ENCODE data around the gene TMSB4X.
"Not testable (repeated sequence)": the region's sequence is repeated elsewhere in the genome, so short reads cannot be mapped to it uniquely, and the experiment has no call there.

TMSB4X gene

DNA sequence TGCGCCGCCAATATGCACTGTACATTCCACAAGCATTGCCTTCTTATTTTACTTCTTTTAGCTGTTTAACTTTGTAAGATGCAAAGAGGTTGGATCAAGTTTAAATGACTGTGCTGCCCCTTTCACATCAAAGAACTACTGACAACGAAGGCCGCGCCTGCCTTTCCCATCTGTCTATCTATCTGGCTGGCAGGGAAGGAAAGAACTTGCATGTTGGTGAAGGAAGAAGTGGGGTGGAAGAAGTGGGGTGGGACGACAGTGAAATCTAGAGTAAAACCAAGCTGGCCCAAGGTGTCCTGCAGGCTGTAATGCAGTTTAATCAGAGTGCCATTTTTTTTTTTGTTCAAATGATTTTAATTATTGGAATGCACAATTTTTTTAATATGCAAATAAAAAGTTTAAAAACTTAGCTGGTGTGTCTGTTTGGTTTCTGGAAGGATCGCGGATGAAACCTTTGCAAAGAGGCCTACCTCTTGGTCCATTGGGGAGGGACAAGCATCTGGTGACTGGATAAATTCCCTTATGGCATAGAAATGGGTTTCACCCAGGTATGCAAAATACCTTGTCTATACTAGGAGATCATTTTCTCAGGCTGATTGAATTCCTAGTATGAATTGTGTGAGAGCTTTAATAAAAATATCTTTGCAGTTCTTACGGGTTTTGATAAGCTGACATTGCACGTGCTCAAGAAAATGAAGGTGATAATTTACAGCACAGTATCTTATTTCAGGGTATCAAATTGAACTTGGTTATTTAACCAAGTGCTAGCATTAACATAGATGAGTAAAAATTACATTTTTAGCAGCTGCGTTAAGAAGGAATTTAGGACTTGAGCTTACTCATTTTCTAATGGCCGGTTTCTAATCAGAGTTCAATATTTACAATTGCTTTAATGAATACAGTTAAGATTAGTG is 2.2 kb downstream of the TMSB4X start:
- DNase-seq (ENCODE audit: low read depth in 2 of 2): not testable (repeated sequence)

GRCh38 chrX:12977761-12978204 is 2.9 kb downstream of the TMSB4X start:
- DNase-seq (ENCODE audit: low read depth in 2 of 2): no peak

- DNase-seq (ENCODE audit: low read depth in 2 of 2): no peak
Measured at GRCh38 chrX:12978205-12979025, 3.5 kb downstream of the TMSB4X start.

- DNase-seq (ENCODE audit: low read depth in 2 of 2): no peak
Measured at GRCh38 chrX:12979026-12979607, 4.2 kb downstream of the TMSB4X start.

- no peak for DNase-seq (ENCODE audit: low read depth in 2 of 2)
Measured at GRCh38 chrX:12979616-12980015, 4.7 kb downstream of the TMSB4X start.

DNA sequence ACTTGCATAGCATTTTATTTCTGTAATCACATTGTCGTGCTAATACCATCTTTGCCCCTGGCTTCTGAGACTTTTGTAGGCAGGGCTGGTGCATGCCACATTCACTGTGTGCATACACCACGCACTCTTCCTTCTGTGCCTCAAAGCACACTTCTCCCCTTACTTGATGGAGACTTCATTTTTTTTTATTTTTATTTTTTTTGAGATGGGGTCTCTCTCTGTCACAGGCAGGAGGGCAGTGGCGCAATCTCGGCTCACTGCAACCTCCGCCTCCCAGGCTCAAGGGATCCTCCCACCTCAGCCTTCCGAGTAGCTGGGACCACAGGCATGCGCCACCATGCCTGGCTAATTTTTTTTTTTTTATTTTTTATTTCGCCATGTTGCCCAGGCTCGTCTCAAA is 5.1 kb downstream of the TMSB4X start:
- DNase-seq (ENCODE audit: low read depth in 2 of 2): not testable (repeated sequence)

DNA sequence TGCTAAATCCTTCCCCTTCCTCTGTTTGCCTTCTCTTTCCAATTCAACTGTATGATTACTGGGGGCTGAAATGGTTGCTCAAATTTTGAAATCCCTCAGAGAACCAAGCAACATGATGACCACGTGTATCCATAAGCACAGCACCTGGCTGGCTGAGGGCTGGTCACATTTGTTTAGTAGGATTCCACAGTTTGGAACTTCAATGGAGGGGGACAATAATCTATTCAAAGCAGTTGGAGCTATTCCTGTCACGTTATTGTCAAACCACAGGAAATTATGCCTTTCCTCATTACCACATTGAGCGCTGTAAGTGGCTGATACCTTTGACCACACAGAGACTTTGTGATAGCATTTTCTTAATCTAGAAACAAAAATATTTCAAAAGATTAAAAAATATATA is 7.0 kb downstream of the TMSB4X start:
- no peak for DNase-seq (ENCODE audit: low read depth in 2 of 2)

DNA sequence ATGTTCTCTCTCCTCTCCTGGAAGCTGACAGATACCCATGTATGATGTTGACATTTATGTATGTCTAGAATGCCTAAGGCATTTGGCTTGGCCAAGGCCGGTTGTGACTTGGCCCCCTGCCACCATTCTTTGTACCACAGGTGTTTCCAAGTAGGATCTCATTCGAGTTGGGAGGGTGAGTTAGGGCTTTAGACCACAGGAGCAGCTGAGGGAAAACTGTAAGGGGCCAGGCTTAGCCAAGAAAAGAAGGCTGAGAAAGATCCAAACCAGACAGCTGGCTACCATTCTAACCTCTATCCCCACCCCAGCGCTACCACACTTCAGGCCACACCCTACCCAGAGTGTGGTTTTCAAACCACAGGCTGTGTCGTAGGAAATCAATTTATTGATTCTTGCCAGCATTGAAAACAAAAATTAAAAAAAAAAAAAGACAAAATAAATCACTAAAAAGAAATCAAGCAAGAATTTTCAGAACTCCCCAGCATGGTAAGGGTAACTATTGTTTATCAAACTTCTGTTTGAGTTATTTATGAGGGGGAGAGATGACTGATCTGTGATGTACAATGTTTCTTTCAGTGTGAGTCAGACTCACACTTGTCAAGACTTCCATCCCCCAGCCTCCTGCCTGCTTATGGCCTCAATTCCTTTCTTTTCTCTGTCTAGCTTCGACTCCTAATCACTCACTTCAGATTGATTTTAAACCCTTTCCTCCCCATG is 9.9 kb downstream of the TMSB4X start:
- no peak for DNase-seq (ENCODE audit: low read depth in 2 of 2)

DNA sequence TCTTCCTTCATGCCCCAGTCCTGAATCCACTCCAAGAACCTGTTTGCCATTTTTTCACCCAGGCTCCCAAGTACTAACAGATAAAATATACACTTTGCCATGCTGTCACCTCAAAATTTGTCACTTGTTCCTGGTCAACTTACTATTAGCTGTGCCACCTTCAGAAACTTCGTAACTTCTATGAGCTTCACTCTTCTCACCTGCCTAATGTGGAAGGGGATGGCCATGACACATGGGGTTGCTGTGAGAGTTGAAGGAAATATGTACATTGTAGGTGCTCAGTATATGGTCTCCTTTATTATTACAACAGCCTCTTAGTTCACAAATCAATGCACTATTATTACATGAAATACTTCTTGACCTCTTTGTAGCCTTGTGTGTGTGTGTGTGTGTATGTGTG is 10.4 kb downstream of the TMSB4X start:
- no peak for DNase-seq (ENCODE audit: low read depth in 2 of 2)

DNA sequence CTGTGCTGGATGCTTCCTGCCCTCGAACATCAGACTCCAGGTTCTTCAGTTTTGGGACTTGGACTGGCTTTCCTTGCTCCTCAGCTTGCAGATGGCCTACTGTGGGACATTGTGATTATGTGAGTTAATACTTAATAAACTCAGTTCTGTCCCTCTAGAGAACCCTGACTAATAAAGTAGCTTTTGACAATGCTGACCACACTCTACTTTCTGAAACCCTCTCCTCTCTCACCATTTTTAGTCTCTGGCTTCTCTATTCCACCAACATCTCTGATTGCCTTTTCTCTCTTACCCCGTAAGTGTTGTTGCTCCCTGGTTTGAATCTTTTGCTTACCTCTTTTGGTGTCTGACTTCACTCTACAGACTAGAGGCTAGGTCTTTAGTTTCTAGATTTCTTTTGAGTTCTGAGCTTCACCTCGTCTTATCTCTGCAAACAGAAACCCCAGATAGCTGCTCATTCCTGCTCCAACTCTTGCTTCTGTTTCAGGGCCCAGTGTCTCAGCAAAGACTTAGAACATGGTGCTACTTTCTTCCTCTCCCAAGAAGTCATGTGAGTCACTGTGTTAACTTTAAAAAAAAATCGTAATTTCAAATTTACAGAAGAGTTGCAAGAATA is 11.4 kb downstream of the TMSB4X start:
- DNase-seq (ENCODE audit: low read depth in 2 of 2): no peak

GRCh38 chrX:12986886-12987285 is 12.0 kb downstream of the TMSB4X start:
- DNase-seq (ENCODE audit: low read depth in 2 of 2): no peak

DNA sequence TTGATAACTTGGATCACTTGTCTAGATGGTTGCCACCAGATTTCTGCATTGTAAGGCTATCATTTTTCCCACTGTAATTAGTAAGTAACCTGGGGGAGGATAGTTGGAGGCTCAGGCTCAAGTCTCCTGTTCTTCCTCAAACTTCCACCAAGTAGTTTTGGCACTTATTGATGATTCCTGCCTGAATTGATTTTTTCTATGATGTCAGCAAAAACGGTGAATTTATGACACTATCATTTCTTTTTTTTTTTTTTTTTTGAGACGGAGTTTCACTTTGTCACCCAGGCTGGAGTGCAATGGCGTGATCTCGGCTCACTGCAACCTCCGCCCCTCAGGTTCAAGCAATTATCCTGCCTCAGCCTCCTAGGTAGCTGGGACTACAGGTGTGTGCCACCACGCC is 12.4 kb downstream of the TMSB4X start:
- DNase-seq (ENCODE audit: low read depth in 2 of 2): no peak

DNA sequence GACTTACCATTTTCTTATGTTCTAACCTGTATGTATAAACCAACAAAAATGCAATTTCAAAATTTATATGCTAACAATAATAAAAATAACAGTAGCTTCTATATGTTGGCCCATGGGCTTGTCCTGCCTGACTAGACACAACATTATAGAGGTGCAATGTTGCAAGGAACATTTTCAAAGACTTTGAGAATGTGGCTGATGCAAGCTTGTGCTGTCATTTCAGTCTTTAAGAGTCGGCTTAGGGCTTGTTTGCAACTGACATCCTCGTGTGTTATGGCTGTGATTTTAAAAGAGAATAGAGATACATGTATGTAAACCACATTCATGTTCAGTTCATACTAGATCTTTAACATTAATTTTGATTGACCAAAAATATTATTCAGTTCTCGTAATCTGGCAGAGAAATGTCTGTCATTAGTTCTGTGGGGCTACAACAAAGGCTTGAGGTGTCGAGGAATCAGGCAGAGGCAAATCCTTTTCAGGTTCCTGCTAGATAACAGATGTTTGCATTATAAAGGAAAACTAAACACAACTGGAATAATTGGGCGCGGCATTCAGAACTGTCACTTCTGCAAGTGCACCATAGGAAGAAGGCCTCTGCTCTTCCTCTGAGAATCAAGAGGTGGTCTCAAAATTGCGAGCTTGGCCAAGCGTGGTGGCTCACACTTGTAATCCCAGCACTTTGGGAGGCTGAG is 13.1 kb downstream of the TMSB4X start:
- DNase-seq (ENCODE audit: low read depth in 2 of 2): no peak

DNA sequence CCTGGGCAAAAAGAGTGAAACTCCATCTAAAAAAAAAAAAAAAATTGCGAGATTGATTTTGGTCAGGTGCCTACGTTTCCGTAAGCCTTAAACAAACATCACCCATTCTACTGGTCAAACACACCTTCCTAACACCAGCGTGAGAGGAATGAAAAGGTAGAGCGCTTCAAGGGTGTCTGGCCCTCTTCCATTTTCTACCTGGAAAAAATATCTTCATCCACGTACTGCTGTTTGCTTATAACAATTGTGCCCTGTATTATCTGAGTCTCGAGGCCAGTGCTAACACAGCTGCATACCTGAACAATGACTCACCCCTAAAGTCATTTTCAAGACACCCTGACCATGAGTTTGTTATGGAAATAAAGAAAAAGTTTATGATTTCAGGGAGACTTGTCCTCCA is 13.9 kb downstream of the TMSB4X start:
- DNase-seq (ENCODE audit: low read depth in 2 of 2): no peak

DNA sequence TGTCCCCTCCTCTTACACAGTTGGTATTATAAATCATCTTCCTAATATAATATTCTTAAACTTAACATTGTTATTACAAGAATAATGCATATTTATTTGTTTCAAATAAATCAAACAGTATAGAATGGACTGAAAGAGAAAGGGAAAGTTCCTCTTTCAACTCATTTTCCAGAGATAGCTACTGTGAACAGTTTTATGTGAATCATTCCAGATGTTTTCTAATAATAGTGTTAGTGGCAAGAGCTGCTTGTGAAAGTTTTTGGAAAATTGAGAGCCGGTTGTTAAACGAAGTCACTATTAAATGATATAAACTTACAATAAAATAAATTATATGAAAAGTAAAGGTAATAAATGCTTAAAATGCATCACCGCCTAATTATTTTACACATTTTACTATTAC is 14.6 kb downstream of the TMSB4X start:
- no peak for DNase-seq (ENCODE audit: low read depth in 2 of 2)

DNA sequence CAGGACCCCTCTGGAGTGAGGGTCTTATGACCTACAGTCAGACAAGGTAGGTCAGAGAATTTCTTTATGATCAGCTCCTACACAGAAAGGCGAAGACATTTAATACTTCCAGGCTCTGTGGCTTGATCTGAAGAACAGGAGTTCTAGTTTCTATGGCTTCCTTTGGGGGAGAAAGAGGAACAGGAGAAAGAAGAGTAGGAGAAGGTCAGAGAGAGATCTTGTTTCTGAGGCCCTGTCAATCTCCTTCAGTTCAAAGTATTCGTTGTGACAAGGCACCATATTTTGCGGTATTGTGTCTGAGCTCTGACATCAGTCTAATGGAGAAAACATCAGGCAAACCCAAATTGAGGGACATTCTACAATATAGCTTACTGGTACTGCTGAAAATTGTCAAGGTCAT is 16.7 kb downstream of the TMSB4X start:
- DNase-seq (ENCODE audit: low read depth in 2 of 2): no peak

DNA sequence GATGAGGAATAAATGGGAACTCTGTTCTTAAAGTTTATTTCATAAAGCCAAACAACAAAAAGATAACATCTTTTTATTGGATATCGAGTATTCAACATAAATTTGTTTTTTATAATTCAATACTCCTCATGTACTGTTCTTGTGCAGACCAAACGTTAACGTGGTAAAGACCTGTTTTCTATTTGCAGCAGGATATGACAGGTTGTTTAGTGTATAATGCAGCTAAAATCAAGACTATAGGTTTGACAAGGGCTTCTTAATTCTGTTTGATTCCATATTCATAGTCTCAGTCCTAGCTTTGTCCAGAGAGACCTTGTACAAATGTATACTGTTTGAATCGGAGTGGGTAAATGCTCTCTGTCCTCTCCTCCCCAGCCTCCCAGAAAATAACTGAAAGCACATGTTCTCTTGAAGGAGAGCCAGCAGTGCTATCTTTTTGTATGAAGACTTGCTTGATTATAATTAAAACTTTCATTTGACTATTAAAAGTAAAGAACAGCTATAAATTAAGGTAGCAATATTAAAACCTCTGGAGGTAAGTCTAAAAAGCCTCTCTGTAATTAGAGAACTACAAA is 17.7 kb downstream of the TMSB4X start:
- no peak for DNase-seq (ENCODE audit: low read depth in 2 of 2)

DNA sequence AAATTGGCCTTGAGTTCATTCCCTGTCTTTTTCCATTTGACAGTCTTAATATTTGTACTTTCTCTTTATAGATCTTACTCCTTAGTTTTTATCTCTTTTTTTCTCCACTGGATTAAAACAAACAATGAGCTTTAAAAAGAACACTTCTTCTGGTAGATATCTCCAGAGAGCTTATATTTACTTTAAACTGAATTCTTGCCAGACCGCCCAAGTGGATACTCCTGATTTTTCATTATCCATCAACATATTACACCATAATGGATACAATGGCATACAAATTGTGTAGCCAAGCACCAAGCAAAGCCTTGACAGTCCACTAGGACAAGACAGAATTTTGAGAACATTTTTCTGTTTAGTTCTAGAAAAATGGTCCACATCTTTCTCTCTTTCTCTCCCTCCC is 18.9 kb downstream of the TMSB4X start:
- DNase-seq (ENCODE audit: low read depth in 2 of 2): no peak

GRCh38 chrX:12994321-12994720 is 19.4 kb downstream of the TMSB4X start:
- DNase-seq (ENCODE audit: low read depth in 2 of 2): no peak

DNA sequence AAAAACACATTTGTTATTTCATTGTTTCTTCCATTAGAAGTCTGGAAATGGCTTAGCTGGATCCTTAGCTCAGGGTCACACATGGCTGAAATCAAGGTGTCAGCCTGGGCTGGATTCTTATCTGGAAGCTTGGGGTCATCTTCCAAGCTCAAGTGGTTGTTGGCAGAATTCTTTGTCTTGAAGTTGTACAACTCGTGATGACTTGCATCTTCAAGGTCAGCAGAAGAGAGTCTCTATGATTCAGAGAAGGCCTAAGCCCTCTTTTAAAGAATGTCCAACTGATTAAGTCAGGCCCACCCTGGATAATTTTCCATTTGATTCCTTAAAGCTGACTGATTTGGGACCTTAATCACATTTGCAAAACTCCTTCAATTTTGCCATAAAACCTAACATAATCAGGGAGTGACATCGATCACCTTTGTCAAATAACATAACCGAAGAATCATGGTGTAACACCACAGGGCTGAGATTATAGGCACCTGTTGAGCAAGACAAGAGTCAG is 22.1 kb downstream of the TMSB4X start:
- no peak for DNase-seq (ENCODE audit: low read depth in 2 of 2)
